A549 (cell line): ENCODE results near the gene SNTG2. TPM values are rescaled to one million over a fixed set of nuclear protein-coding genes. Genes with fewer than 3 reads are reported as not detected.

ENCODE experiments used
- ATAC-seq, 2 experiments: fragments of 200-7000 bp in 1 of 2; fragments of >200 bp in 1 of 2; cut with Nextera tagmentation in 1 of 2; cut with Tn5 transposase in 1 of 2; 3 replicates each; pipeline versions ENCODE4 v1.8.0 to v1.9.1; 2018 to 2020; ENCODE audit warnings: mild to moderate bottlenecking in 1 of 2, moderate library complexity in 1 of 2
- CTCF ChIA-PET: fragments of 300-600 bp; sonication (Branson Sonifier 250); formaldehyde crosslinking; extraction: SDS; loops from one replicate; lab custom pipeline; 2021; ENCODE audit warnings: antibody characterized with exemption, inconsistent platforms; lab: Yijun Ruan, JAX
- POLR2A ChIA-PET: fragments of 350-600 bp; formaldehyde crosslinking; extraction: SDS; loops from one replicate; lab custom pipeline; 2021; ENCODE audit warnings: antibody characterized with exemption, inconsistent platforms; lab: Yijun Ruan, JAX
- DNase-seq, 2 experiments: peaks; one replicate each; pipeline versions ENCODE4 v3.0.0 to v3.0.0-alpha.2; 2011 to 2016; ENCODE audit warnings: low read depth in 1 of 2, low spot score in 1 of 2
- FAIRE-seq: peaks from 2 replicates; lab custom pipeline; 2011; peaks lifted over from hg19 to GRCh38; lab: Jason Lieb, UNC
- H3K27ac ChIP-seq, 2 experiments: fragments of >200 bp; sonication (Bioruptor Twin); formaldehyde crosslinking; 3 replicates each; pipeline ENCODE4 v1.5.1; 2016 to 2017
- H3K4me1 ChIP-seq: fragments of >200 bp; sonication (Bioruptor Twin); formaldehyde crosslinking; 3 replicates; pipeline ENCODE4 v1.6.1; 2016
- H3K4me2 ChIP-seq: fragments of >200 bp; sonication (Bioruptor Twin); formaldehyde crosslinking; 3 replicates; pipeline ENCODE4 v1.6.1; 2016
- H3K4me3 ChIP-seq: fragments of >200 bp; sonication (Bioruptor Twin); formaldehyde crosslinking; 3 replicates; pipeline ENCODE4 v1.5.1; 2016
- H3K9me3 ChIP-seq: fragments of >200 bp; sonication (Bioruptor Twin); formaldehyde crosslinking; 3 replicates; pipeline ENCODE4 v1.6.1; 2016
- BHLHE40 ChIP-seq: IDR thresholded peaks from 2 replicates; pipeline ENCODE4 v1.6.1; 2012; ENCODE audit warnings: low read depth, low read length, inconsistent platforms
- CBX8 ChIP-seq: fragments of 200-600 bp; sonication (generic); IDR thresholded peaks from 2 replicates; pipeline ENCODE4 v1.6.1; 2016
- EHMT2 ChIP-seq: fragments of 200-600 bp; sonication (generic); IDR thresholded peaks from 2 replicates; pipeline ENCODE4 v1.6.1; 2016; ENCODE audit warnings: antibody characterized with exemption, low read depth, mild to moderate bottlenecking, moderate library complexity
- ELK1 ChIP-seq: fragments of 150-350 bp; IDR thresholded peaks from 2 replicates; pipeline ENCODE4 v1.6.1; 2014; ENCODE audit warnings: low read depth, mild to moderate bottlenecking, low read length
- EP300 ChIP-seq, 2 experiments: fragments of >200 bp; sonication (Bioruptor Twin); formaldehyde crosslinking; IDR thresholded peaks; 2 replicates in 1 of 2; 3 replicates in 1 of 2; pipeline ENCODE4 v1.6.1; 2016 to 2017
- ESRRA ChIP-seq: fragments of 150-350 bp; IDR thresholded peaks from 2 replicates; pipeline ENCODE4 v1.6.1; 2014; ENCODE audit warnings: mild to moderate bottlenecking, low read length, borderline replicate concordance
- FOSB ChIP-seq: fragments of 250-450 bp; sonication (Bioruptor Pico); IDR thresholded peaks from 2 replicates; pipeline ENCODE4 v1.5.0; 2020; ENCODE audit warnings: mild to moderate bottlenecking, moderate library complexity
- FOSL2 ChIP-seq, 2 experiments: fragments of 450-650 bp in 1 of 2; fragments of >200 bp in 1 of 2; sonication (Bioruptor Twin) in 1 of 2; formaldehyde crosslinking; IDR thresholded peaks; 2 replicates each; pipeline versions ENCODE4 v1.5.0 to v1.6.1; 2016 to 2020; ENCODE audit warnings: mild to moderate bottlenecking in 1 of 2, moderate library complexity in 1 of 2
- FOXS1 ChIP-seq: fragments of 250-450 bp; sonication (Bioruptor Pico); IDR thresholded peaks from 2 replicates; pipeline ENCODE4 v1.5.0; 2020; ENCODE audit warnings: mild to moderate bottlenecking, moderate library complexity
- GATA3 ChIP-seq: IDR thresholded peaks from 2 replicates; pipeline ENCODE4 v1.6.1; 2012; ENCODE audit warnings: borderline replicate concordance
- HDAC2 ChIP-seq: fragments of 200-600 bp; sonication (generic); IDR thresholded peaks from 2 replicates; pipeline ENCODE4 v1.6.1; 2016
- HES2 ChIP-seq: fragments of >200 bp; sonication (Bioruptor Twin); formaldehyde crosslinking; IDR thresholded peaks from 2 replicates; pipeline ENCODE4 v1.6.1; 2016
- HOXB13 ChIP-seq: fragments of 250-450 bp; sonication (Bioruptor Pico); IDR thresholded peaks from 2 replicates; pipeline ENCODE4 v1.5.0; 2020; ENCODE audit warnings: low read depth, mild to moderate bottlenecking, moderate library complexity
- HOXB5 ChIP-seq: fragments of 250-450 bp; sonication (Bioruptor Pico); IDR thresholded peaks from 2 replicates; pipeline ENCODE4 v1.5.0; 2020; ENCODE audit warnings: mild to moderate bottlenecking, moderate library complexity
- JUN ChIP-seq, 2 experiments: fragments of >200 bp; sonication (Bioruptor Twin); formaldehyde crosslinking; IDR thresholded peaks; 2 replicates in 1 of 2; 3 replicates in 1 of 2; pipeline ENCODE4 v1.6.1; 2016 to 2017
- JUNB ChIP-seq: fragments of >200 bp; sonication (Bioruptor Twin); formaldehyde crosslinking; IDR thresholded peaks from 2 replicates; pipeline ENCODE4 v1.6.1; 2016
- KDM1A ChIP-seq: fragments of 200-600 bp; sonication (generic); IDR thresholded peaks from 2 replicates; pipeline ENCODE4 v1.6.1; 2016; ENCODE audit warnings: low read depth, mild to moderate bottlenecking
- MAFK ChIP-seq: fragments of 450-650 bp; IDR thresholded peaks from 2 replicates; pipeline ENCODE4 v1.6.1; 2014; ENCODE audit not compliant: partially characterized antibody
- MAX ChIP-seq: IDR thresholded peaks from 2 replicates; pipeline ENCODE4 v1.6.1; 2012
- NR3C1 ChIP-seq: fragments of >200 bp; sonication (Bioruptor Twin); formaldehyde crosslinking; IDR thresholded peaks from 3 replicates; pipeline ENCODE4 v1.6.1; 2017
- PBX3 ChIP-seq: IDR thresholded peaks from 2 replicates; pipeline ENCODE4 v1.6.1; 2012
- POLR2A ChIP-seq: IDR thresholded peaks from 2 replicates; pipeline ENCODE4 v1.6.1; 2012; ENCODE audit warnings: mild to moderate bottlenecking, low read length
- POLR2AphosphoS2 ChIP-seq: conservative IDR thresholded peaks from 2 replicates; pipeline ENCODE4 v1.6.1; 2012; ENCODE audit warnings: low read length, improper control_type of control experiment, inconsistent platforms
- RFX5 ChIP-seq: fragments of 450-650 bp; IDR thresholded peaks from 2 replicates; pipeline ENCODE4 v1.7.1; 2014; ENCODE audit warnings: antibody characterized with exemption, mild to moderate bottlenecking, moderate library complexity
- RNF2 ChIP-seq: fragments of 200-600 bp; sonication (generic); IDR thresholded peaks from 2 replicates; pipeline ENCODE4 v1.6.1; 2016; ENCODE audit warnings: low read depth, mild to moderate bottlenecking, antibody characterized with exemption, moderate library complexity, borderline replicate concordance
- SMC3 ChIP-seq: fragments of >200 bp; sonication (Bioruptor Twin); formaldehyde crosslinking; IDR thresholded peaks from 3 replicates; pipeline ENCODE4 v1.6.1; 2018; ENCODE audit warnings: inconsistent platforms
- SREBF2 ChIP-seq: fragments of 450-650 bp; IDR thresholded peaks from 2 replicates; pipeline ENCODE4 v1.6.1; 2014; ENCODE audit warnings: mild to moderate bottlenecking, moderate library complexity
- TFCP2L1 ChIP-seq: fragments of 250-450 bp; sonication (Bioruptor Pico); IDR thresholded peaks from 2 replicates; pipeline ENCODE4 v1.5.0; 2021; ENCODE audit warnings: mild to moderate bottlenecking
- USF2 ChIP-seq: fragments of 450-650 bp; IDR thresholded peaks from 2 replicates; pipeline ENCODE4 v1.6.1; 2014; ENCODE audit warnings: antibody characterized with exemption
- ZC3H11A ChIP-seq: fragments of 450-650 bp; IDR thresholded peaks from 2 replicates; pipeline ENCODE4 v1.6.1; 2014; ENCODE audit warnings: antibody characterized with exemption, mild to moderate bottlenecking
- ZFP36 ChIP-seq: fragments of 450-650 bp; IDR thresholded peaks from 2 replicates; pipeline ENCODE4 v1.6.1; 2014; ENCODE audit warnings: borderline replicate concordance; ENCODE audit not compliant: partially characterized antibody
- ZSCAN20 ChIP-seq: fragments of 250-450 bp; sonication (Bioruptor Pico); IDR thresholded peaks from 2 replicates; pipeline ENCODE4 v1.8.0; 2022; ENCODE audit warnings: mild to moderate bottlenecking, moderate library complexity
- WGBS: methylation state at CpG from one replicate; pipeline ENCODE4 v1.1.6; 2017; ENCODE audit errors: missing lambda C conversion rate; 5-methylcytosine and 5-hydroxymethylcytosine counted together
- polyA plus RNA-seq, 4 experiments: library from polyadenylated mRNA; depleted of rRNA in 3 of 4; stranded (reverse); fragments of >200 nt; fragmentation: RNase III in 1 of 4; extraction: RNeasy Plus Mini Kit Qiagen cat#74134 plus additional on column Dnase treatment in 1 of 4; gene quantifications; 2 replicates in 3 of 4; 3 replicates in 1 of 4; pipeline ENCODE4 v1.2.3, GENCODE V29; 2011 to 2017

SNTG2 gene
- polyA plus RNA-seq, 2 of the 4 experiments (the other 2 are of a cell fraction): not detected

- POLR2A ChIA-PET: no interaction called here
- 30% methylated on average over 12 of the region's 12 CpGs for WGBS
- CTCF ChIA-PET: interaction anchor here (0.9 kb wide), 1 partner anchor 9 kb away, joined by 4 read pairs; no protein-coding TSS in a partner anchor
These were observed 423.2 kb downstream of the SNTG2 start for GRCh38 chr2:1373830-1374229.

GRCh38 chr2:1374287-1374686 is 423.6 kb downstream of the SNTG2 start:
- ATAC-seq (no peak), FAIRE-seq (no peak), DNase-seq (no peak)
- Histone ChIP-seq H3K9me3 (no peaks in the 10 kb centered on the region), H3K4me2 (no peak overlapping the region), H3K27ac (no peak overlapping the region), H3K4me3 (no peak overlapping the region), H3K4me1 (no peaks in the 10 kb centered on the region)
- ChIA-PET POLR2A (no interaction called here), CTCF (no interaction called here)
- TF ChIP-seq ZFP36: no peak
- TF ChIP-seq EP300 (IDR thresholded peaks at IDR 0.05): no peak
- no peak for TF ChIP-seq CBX8
- no peak for TF ChIP-seq HOXB5 (CRISPR knock-in tag)
- TF ChIP-seq RNF2: no peak
- TF ChIP-seq USF2: no peak
- no peak for TF ChIP-seq ZSCAN20
- no peak for TF ChIP-seq KDM1A
- TF ChIP-seq ELK1: no peak
- no peak for TF ChIP-seq PBX3
- no peak for TF ChIP-seq EHMT2
- no peak for TF ChIP-seq HES2
- TF ChIP-seq JUN (IDR thresholded peaks at IDR 0.05): no peak
- no peak for TF ChIP-seq JUNB
- TF ChIP-seq FOXS1 (CRISPR knock-in tag): no peak
- no peak for TF ChIP-seq FOSL2 (IDR thresholded peaks at IDR 0.05)
- no peak for TF ChIP-seq FOSL2 (CRISPR knock-in tag; IDR thresholded peaks at IDR 0.05)
- no peak for TF ChIP-seq ZC3H11A
- 28% methylated on average over 11 of the region's 11 CpGs for WGBS

More at GRCh38 chr2:1373830-1374229, 423.2 kb downstream of the SNTG2 start:
- TF ChIP-seq TFCP2L1 (CRISPR knock-in tag): no peak
- TF ChIP-seq BHLHE40: no peak
- TF ChIP-seq HOXB13 (CRISPR knock-in tag): no peak
- no peak for TF ChIP-seq HDAC2
- no peak for TF ChIP-seq SREBF2
- no peak for TF ChIP-seq FOSB (CRISPR knock-in tag)
- no peak for TF ChIP-seq MAFK
- TF ChIP-seq RFX5: no peak
- FAIRE-seq (no peak), DNase-seq (no peak), ATAC-seq (no peak)
- H3K4me1 ChIP-seq: no peaks in the 10 kb centered on the region
- H3K4me3 ChIP-seq: no peak overlapping the region
- no peaks in the 10 kb centered on the region for H3K9me3 ChIP-seq
- no peak overlapping the region for H3K4me2 ChIP-seq
- no peak overlapping the region for H3K27ac ChIP-seq

GRCh38 chr2:1375794-1376193 is 425.1 kb downstream of the SNTG2 start:
- H3K4me1 ChIP-seq: no peaks in the 10 kb centered on the region
- no peaks in the 10 kb centered on the region for H3K9me3 ChIP-seq
- CTCF ChIA-PET: no interaction called here
- 40% methylated on average over 14 of the region's 14 CpGs for WGBS
- TF ChIP-seq RFX5 (no peak), NR3C1 (no peak), EHMT2 (no peak), ESRRA (no peak), FOSL2 (IDR thresholded peaks at IDR 0.05) (no peak), FOSL2 (CRISPR knock-in tag; IDR thresholded peaks at IDR 0.05) (no peak), POLR2AphosphoS2 (no peak), KDM1A (no peak), SMC3 (no peak), MAFK (no peak), POLR2A (no peak), GATA3 (no peak), MAX (no peak)
- TF ChIP-seq, all 56 proteins: peak for 0
- no peak for DNase-seq
- Histone ChIP-seq H3K4me3 (no peak overlapping the region), H3K4me2 (no peak overlapping the region), H3K27ac (no peak overlapping the region)
- POLR2A ChIA-PET: no interaction called here
- no peak for FAIRE-seq
- no peak for ATAC-seq
